Upper lobe of left lung (tissue), 6 donors: Measurements from ENCODE around the gene ZNF554. TPM values are rescaled to one million over a fixed set of nuclear protein-coding genes. Genes with fewer than 3 reads are reported as not detected.
"Not testable (repeated sequence)": the region's sequence is repeated elsewhere in the genome, so short reads cannot be mapped to it uniquely, and the experiment has no call there.

ENCODE experiments used
- ATAC-seq, 2 donors: fragments of 200-7000 bp; cut with Tn5 transposase; one replicate each; pipeline ENCODE4 v1.9.1; 2022; ENCODE audit warnings: mild to moderate bottlenecking in 2 of 2, moderate library complexity in 2 of 2; ENCODE audit not compliant: low FRiP score in 2 of 2
- DNase-seq, 2 donors: peaks; one replicate each; pipeline ENCODE4 v3.0.0-alpha.2; 2019 to 2020
- H3K27ac ChIP-seq, 4 donors: fragments of 200-600 bp; sonication (generic); one replicate each; pipeline ENCODE4 v1.5.1; 2016 to 2019
- H3K27me3 ChIP-seq, 4 donors: fragments of 200-600 bp; sonication (generic); one replicate each; pipeline ENCODE4 v1.5.1; 2017 to 2019
- H3K36me3 ChIP-seq, 4 donors: fragments of 200-600 bp; sonication (generic); one replicate each; pipeline ENCODE4 v1.5.1; 2016 to 2019
- H3K4me1 ChIP-seq, 4 donors: fragments of 200-600 bp; sonication (generic); one replicate each; pipeline ENCODE4 v1.5.1; 2018 to 2019
- H3K4me3 ChIP-seq, 4 donors: fragments of 200-600 bp; sonication (generic); one replicate each; pipeline ENCODE4 v1.5.1; 2017 to 2019; ENCODE audit warnings: mild to moderate bottlenecking in 2 of 4, moderate library complexity in 1 of 4
- H3K9me3 ChIP-seq, 4 donors: fragments of 200-600 bp; sonication (generic); one replicate each; pipeline ENCODE4 v1.5.1; 2018 to 2019
- EP300 ChIP-seq, 4 donors: sonication (generic); formaldehyde crosslinking; IDR thresholded peaks; one replicate each; pipeline ENCODE4 v1.5.1; 2017; ENCODE audit warnings: antibody characterized with exemption in 4 of 4, control low read depth in 2 of 4
- POLR2A ChIP-seq, 4 donors: fragments of 450-650 bp; IDR thresholded peaks; one replicate each; pipeline ENCODE4 v1.5.1; 2016 to 2017; ENCODE audit warnings: antibody characterized with exemption in 4 of 4, mild to moderate bottlenecking in 2 of 4
- POLR2AphosphoS5 ChIP-seq, 2 donors: sonication (generic); formaldehyde crosslinking; IDR thresholded peaks; one replicate each; pipeline ENCODE4 v1.5.1; 2017; ENCODE audit warnings: antibody characterized with exemption in 2 of 2
- WGBS, 2 donors: methylation state at CpG; one replicate each; pipeline ENCODE4 v1.1.5; 2017 to 2018; 5-methylcytosine and 5-hydroxymethylcytosine counted together
- total RNA-seq, 6 donors: library from RNA; depleted of rRNA in 4 of 6; stranded (reverse); fragments of >200 nt in 4 of 6; gene quantifications; one replicate each; pipeline versions ENCODE4 v1.1.0 to v1.2.1, GENCODE V29; 2016 to 2021
- TF ChIP-seq, protein P1 (sequence below), 6 experiments: fragments of 450-650 bp in 4 of 6; fragments of 200-600 bp in 2 of 6; sonication (generic) in 2 of 6; IDR thresholded peaks; one replicate each; pipeline ENCODE4 v1.5.1; 2016 to 2019; ENCODE audit warnings: antibody characterized with exemption in 6 of 6
- donor health status: DM: no; HTN: no; CAD: no; lungs with moderate emphysema.
- donor health status: DM: no; HTN: yes; CAD: no; lungs with severe emphysema.

The ZNF554 gene
- total RNA-seq, 6 donors from 2014 or later = 3.2 to 11.5 (median 6.7) TPM

DNA sequence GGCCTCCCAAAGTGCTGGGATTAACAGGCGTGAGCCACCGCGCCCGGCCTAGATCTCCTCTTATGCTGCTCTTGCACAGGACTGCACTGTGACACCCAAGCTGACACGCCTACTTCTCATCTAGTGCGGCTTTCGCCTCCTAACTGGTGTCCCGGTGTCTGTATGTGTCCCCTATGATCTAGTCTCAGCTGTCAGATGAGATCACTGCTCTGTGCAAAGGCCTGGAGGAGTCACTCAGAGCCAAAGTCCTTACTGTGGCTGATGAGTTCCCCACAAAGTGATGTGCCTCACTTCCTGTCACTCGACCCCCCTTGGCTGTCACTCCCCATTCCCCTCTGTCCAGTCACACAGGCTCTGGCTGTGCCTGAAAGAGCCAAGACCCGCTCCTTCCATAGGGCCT lies 50.0 kb downstream of the ZNF554 start:
- Histone ChIP-seq H3K36me3 (no peaks in the 10 kb centered on the region), H3K4me1 (no peaks in the 10 kb centered on the region), H3K9me3 (no peaks in the 10 kb centered on the region), H3K4me3 (no peak overlapping the region), H3K27me3 (no peaks in the 10 kb centered on the region), H3K27ac (no peak overlapping the region)
- ATAC-seq = no peak
- 78 to 90% methylated on average over 8 to 10 of the region's 10 CpGs for WGBS, 2 donors
- TF ChIP-seq EP300 (IDR thresholded peaks at IDR 0.05) = no peak
- no peak for TF ChIP-seq POLR2AphosphoS5 (IDR thresholded peaks at IDR 0.05)
- TF ChIP-seq, protein P1, sequence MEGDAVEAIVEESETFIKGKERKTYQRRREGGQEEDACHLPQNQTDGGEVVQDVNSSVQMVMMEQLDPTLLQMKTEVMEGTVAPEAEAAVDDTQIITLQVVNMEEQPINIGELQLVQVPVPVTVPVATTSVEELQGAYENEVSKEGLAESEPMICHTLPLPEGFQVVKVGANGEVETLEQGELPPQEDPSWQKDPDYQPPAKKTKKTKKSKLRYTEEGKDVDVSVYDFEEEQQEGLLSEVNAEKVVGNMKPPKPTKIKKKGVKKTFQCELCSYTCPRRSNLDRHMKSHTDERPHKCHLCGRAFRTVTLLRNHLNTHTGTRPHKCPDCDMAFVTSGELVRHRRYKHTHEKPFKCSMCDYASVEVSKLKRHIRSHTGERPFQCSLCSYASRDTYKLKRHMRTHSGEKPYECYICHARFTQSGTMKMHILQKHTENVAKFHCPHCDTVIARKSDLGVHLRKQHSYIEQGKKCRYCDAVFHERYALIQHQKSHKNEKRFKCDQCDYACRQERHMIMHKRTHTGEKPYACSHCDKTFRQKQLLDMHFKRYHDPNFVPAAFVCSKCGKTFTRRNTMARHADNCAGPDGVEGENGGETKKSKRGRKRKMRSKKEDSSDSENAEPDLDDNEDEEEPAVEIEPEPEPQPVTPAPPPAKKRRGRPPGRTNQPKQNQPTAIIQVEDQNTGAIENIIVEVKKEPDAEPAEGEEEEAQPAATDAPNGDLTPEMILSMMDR (IDR thresholded peaks at IDR 0.05) = no peak
- no peak for TF ChIP-seq POLR2A (IDR thresholded peaks at IDR 0.05)
- no peak for DNase-seq

DNA sequence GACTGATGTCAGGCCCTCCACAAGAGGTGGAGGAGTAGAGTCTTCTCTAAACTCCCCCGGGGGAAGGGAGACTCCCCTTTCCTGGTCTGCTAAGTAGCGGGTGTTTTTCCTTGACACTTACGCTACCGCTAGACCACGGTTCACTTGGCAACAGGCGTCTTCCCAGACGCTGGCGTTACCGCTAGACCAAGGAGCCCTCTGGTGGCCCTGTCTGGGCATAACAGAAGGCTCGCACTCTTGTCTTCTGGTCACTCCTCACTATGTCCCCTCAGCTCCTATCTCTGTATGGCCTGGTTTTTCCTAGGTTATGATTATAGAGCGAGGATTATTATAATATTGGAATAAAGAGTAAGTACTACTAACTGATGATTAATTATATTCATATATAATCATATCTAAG lies 52.5 kb downstream of the ZNF554 start:
- not testable (repeated sequence) for ATAC-seq
- WGBS, 2 donors = 21 to 44% methylated on average over 3 to 11 of the region's 11 CpGs
- TF ChIP-seq, protein P1 (IDR thresholded peaks at IDR 0.05) = peak in 4 of 6 experiments; percentile 14 to 63 (median 46)

DNA sequence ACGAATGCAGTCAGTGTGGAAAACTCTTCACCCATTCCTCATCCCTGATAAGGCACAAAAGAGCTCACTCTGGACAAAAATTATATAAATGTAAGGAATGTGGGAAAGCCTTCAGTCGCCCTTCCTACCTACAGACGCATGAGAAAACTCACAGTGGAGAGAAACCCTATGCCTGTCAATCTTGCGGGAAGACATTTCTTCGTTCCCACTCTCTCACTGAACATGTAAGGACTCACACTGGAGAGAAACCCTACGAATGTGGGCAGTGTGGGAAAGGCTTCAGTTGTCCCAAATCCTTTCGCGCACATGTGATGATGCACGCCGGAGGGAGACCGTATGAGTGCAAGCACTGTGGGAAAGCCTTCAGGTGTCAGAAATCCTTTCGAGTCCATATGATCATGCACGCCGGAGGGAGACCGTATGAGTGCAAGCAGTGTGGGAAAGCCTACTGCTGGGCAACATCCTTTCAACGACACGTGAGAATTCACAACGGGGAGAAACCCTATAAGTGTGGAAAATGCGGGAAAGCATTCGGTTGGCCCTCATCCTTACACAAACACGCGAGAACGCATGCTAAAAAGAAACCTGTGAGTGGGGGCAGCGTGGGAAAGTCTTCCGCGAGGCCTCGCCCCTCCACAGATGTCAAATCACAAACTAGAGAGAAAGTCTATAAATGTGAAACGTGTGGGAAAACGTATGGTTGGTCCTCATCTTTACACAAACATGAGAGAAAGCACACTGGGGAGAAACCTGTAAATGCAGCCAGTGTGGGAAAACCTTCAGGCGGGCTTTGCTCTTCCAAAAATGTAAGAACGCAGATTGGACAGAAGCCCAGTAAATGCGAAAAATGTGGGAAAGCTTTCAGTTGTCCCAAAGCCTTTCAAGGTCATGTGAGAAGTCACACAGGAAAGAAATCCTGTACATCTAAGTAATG lies 58.0 kb downstream of the ZNF554 start:
- peaks cover 26 to 35% (median 29%) of the 10 kb centered on the region in 4 donors for H3K9me3 ChIP-seq
- DNase-seq (no peak), ATAC-seq (no peak)
- no peaks in the 10 kb centered on the region for H3K36me3 ChIP-seq
- TF ChIP-seq POLR2AphosphoS5 (IDR thresholded peaks at IDR 0.05) (no peak), POLR2A (IDR thresholded peaks at IDR 0.05) (no peak), EP300 (IDR thresholded peaks at IDR 0.05) (no peak)
- TF ChIP-seq, protein P1 (IDR thresholded peaks at IDR 0.05) = no peak
- H3K4me1 ChIP-seq = no peaks in the 10 kb centered on the region
- H3K4me3 ChIP-seq = no peak overlapping the region
- WGBS, 2 donors = 90 to 92% methylated on average over 32 of the region's 32 CpGs
- H3K27ac ChIP-seq = no peak overlapping the region
- H3K27me3 ChIP-seq = no peaks in the 10 kb centered on the region

More for the DNA sequence above, 52.5 kb downstream of the ZNF554 start:
- H3K4me1 ChIP-seq, H3K4me3 ChIP-seq, H3K27ac ChIP-seq, H3K27me3 ChIP-seq, H3K36me3 ChIP-seq: not testable (repeated sequence)
- DNase-seq = peak in 1 of 2 donors; percentile 30
- H3K9me3 ChIP-seq = peaks cover 11 to 14% (median 12%) of the 10 kb centered on the region in 4 donors

DNA sequence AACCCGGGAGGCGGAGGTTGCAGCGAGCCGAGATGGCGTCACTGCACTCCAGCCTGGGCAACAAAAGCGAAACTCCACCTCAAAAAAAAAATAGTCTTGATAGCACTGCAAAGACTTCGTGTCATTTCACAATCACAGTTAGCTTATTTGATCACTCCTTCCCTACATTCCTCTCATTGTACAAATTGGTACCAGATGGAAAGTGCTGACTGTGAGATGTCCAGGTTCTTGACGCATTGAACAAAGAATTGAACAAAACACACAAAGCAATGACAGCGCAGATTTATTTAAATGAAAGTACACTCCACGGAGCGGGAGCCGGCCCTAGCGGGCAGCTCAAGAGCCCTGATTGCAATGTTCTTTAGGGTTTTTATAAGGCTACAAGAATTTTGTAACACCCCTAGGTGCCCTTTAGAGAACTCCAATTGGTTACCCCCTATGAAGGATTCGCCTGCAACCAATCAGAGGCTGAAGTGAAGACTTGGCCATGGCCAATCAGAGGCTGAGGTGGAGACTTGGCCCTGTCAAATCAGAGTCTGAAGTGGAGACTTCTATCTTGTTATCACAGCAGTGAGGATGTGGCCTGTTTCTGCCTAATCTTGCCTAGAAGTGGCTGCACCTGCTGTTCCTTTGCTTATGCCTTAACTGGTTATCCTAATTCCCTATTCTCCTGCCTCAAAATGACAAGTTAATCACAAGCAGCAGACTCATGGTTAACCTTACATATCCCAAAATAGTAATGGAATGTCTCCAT lies 64.2 kb downstream of the ZNF554 start:
- no peak for ATAC-seq
- WGBS, 2 donors = 83% methylated on average over 14 of the region's 14 CpGs
- Histone ChIP-seq H3K4me1 (peaks cover 0 to 12% (median 8%) of the 10 kb centered on the region in 4 donors), H3K27me3 (no peaks in the 10 kb centered on the region), H3K4me3 (no peak overlapping the region), H3K9me3 (peaks cover 0 to 6% (median 0%) of the 10 kb centered on the region in 4 donors), H3K27ac (no peak overlapping the region), H3K36me3 (no peaks in the 10 kb centered on the region)
- DNase-seq = no peak
- TF ChIP-seq POLR2AphosphoS5 (IDR thresholded peaks at IDR 0.05) (no peak), EP300 (IDR thresholded peaks at IDR 0.05) (no peak), POLR2A (IDR thresholded peaks at IDR 0.05) (no peak)

DNA sequence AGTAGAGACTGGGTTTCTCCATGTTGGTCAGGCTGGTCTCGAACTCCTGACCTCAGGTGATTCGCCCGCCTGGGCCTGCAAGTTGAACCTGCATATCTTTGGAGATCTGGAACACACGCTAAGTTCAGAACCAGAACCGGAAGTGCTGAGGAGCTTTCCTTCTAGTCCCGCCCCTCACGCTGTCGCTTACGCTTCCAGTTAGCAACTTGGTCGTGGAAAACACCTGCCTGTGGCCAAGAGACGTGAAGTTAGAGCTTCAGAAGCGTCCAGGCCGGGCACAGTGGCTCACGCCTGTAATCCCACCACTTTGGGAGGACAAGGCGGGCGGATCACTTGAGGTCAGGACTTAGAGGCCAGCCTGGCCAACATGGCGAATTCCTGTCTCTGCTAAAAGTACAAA lies 66.1 kb downstream of the ZNF554 start:
- H3K27me3 ChIP-seq = no peaks in the 10 kb centered on the region
- H3K27ac ChIP-seq = no peak overlapping the region
- DNase-seq (no peak), ATAC-seq (no peak)
- H3K4me3 ChIP-seq = no peak overlapping the region
- peaks cover 0 to 13% (median 8%) of the 10 kb centered on the region in 4 donors for H3K4me1 ChIP-seq
- WGBS, 2 donors = 89 to 91% methylated on average over 17 of the region's 17 CpGs
- no peaks in the 10 kb centered on the region for H3K9me3 ChIP-seq
- H3K36me3 ChIP-seq = no peaks in the 10 kb centered on the region
- no peak for TF ChIP-seq POLR2A (IDR thresholded peaks at IDR 0.05)
- TF ChIP-seq POLR2AphosphoS5 (IDR thresholded peaks at IDR 0.05) = no peak
- TF ChIP-seq EP300 (IDR thresholded peaks at IDR 0.05) = no peak
- TF ChIP-seq, protein P1 (IDR thresholded peaks at IDR 0.05) = no peak
